ENCODE measurements around the gene PI4K2B. TPM values are rescaled to one million over a fixed set of nuclear protein-coding genes. Genes with fewer than 3 reads are reported as not detected.
"Not testable (repeated sequence)": the region's sequence is repeated elsewhere in the genome, so short reads cannot be mapped to it uniquely, and the experiment has no call there.

PI4K2B gene
- total RNA-seq, 1 donor from 2014 or later: 10.3 TPM

DNA sequence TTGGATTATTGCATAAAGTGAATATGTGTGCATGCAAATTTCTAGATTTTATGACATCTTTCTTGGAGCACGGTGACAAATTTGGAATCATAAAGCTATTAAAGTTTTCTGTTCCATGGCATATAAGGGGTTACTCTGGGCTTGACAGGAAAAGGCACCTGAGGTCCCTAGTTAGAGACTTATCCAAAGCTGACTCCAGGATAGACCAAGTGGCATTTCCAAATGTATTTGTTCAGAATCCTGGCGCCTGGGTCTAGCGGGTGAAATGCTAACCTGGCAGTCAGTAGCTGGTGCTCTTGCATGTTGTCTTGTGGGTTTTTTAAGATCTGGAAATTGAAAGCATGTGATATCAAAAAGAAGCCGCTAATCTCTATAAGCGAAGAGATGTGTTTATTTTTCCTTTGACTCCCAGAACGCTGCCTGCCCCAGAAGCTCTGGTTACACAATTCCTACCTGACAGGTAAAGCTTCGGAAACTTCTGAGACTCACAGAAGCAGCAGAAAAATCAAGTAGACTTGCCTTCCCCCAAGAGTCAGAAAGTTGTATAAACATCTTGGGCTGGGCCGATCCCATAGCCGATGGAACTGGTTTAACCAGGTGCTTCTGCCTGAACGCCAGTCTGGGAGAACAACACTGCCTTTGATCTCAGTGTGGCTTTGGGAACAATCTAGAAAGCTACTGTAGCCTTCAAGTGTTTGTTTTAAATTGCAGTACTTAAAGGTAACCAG, 65.8 kb downstream of the PI4K2B start:
- no peak for ATAC-seq

DNA sequence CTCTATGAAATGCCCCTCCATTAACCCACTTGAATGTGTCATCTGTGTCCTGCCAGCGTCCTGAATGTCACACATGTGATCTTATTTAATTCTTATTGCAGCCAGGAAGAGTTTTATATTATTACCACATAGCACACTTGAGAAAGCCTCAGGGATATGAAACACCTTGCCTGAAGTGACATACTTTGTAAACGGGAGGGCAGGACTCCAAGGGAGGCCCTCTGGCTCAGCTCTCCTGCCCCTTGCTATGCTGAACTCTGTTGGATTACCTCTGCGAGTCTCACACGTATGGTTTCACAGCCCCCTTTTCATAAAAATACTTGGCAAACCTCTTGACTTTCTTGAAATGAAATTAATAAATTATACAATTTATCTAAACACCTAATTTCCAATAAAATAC, 67.6 kb downstream of the PI4K2B start:
- intact Hi-C loops (cut with DNase I): no loop called here
- DNase-seq (ENCODE audit: low spot score): no peak
- no peak for ATAC-seq

More for the DNA sequence above, 65.8 kb downstream of the PI4K2B start:
- intact Hi-C loops (cut with DNase I): no loop called here
- no peak for DNase-seq (ENCODE audit: low spot score)

DNA sequence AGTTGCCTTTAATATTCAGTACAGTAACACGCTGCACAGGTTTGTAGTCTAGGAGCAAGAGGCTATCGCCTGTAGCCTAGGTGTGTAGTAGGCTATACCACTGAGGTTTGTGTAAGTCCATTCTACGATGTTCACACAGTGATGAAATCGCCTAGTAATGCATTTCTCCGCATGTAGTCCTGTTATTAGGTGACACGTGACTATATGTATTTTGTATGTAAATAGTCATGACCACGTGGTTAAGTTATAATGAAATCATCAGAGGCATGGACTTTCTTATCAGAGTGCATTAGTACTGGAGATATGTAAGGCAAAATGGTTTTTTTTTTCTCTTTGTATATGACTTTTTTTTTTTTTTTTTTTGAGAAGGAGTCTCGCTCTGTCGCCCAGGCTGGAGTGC, 68.8 kb downstream of the PI4K2B start:
- ATAC-seq (no peak), DNase-seq (ENCODE audit: low spot score) (no peak)
- intact Hi-C loops (cut with DNase I): no loop called here

DNA sequence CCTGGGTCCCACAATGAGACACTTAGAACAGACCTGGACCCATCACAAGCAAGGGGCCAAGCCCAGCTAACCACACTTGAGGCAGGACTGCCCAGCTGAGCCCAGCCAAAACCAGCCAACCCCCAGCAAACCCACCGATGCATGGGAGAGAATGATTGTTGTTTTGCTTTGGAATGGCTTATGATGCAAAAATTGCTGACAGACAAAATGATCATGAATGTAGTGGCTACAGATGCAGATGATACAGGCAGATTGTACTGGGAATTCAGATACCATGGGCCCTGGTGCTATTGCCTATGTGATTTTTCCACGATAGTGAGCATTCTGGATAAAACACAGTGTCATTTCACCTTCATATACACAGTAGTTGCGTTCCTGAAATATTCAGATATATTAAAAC, 69.7 kb downstream of the PI4K2B start:
- intact Hi-C loops (cut with DNase I): no loop called here
- ATAC-seq (no peak), DNase-seq (ENCODE audit: low spot score) (no peak)

DNA sequence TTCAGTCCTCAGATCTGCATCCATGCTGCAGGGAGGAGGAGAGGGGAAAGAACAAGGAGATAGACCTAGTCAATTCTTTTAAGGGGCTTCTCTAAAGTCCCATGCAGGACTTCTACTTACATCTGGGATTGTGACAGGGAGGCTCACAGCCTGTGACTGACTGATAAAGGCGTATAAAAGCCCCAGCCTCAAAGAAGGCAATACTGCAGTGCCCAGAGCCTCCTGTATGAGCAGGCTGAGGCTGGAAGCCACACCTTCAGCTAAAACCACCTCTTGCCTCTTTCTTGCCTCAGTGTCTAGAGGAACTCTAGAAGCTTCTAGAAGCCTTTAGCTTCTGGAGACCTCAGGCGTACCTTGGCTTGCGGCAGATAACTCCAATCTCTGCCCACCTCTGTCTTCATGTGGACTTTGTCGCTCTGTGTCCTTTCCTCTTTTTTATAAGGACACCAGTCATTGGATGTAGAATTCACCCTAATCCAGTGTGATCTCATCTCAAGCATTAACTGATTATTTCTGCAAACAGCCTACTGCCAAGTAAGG, 72.8 kb downstream of the PI4K2B start:
- intact Hi-C loops (cut with DNase I): no loop called here
- DNase-seq (ENCODE audit: low spot score) (no peak), ATAC-seq (no peak)

DNA sequence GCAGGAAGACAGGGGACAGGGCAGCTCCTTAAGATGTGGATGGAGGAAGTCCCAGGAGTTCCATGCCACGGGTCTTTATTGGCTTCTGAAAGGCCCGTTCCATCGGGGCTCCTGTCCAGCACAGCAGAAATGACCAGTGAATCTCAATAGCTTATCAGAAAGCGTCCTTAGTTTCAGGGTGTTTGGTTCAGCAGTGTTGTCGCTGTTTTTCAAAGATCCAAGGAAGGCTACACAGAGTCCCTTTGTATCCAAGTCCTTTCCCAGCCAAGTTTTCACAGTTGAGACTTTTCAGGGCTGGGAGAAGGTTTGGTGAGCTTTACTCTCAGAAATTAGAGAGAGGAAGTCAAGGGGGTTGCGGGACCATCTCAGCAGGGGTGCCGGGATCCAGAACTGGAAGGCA, 73.8 kb downstream of the PI4K2B start:
- no peak for DNase-seq (ENCODE audit: low spot score)
- ATAC-seq: peak; percentile 10
- intact Hi-C loops (cut with DNase I): no loop called here

DNA sequence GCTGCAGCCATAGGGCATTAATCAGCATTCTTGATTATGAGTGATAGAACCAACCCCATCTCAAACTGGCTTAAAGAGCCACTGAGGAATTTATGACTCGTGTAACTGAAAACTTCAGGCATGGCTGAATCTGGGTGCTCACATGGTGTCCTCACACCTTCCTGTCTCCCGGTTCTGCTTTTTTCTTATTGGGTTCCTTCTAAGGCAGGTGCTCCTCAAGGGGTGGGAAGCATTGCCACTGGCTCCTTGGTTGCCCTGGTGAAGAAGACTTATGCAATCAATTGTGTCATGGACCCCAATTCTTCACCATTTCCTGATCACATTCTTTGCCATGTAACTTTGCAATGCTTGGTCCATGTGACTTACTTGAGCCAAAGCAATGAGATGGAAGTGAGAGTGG, 74.5 kb downstream of the PI4K2B start:
- intact Hi-C loops (cut with DNase I): no loop called here
- no peak for DNase-seq (ENCODE audit: low spot score)
- no peak for ATAC-seq

DNA sequence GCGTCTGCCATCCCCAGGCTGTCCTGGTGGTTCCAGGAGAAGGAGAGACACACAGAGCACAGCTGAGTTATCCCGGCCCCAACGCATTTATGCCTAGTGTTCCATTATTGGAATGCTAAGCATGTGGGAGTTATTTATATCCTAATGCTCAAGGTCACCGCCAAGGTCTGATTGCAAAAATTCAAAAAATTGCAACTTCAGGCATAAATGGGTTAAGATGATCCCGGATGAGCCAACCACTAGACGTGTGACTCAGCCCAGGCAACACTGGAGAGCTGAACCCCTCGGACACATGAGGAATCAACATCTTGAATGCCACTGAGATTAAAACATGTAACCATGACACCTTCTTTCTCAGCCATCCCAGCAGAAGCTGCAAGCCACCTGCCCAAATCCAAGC, 74.9 kb downstream of the PI4K2B start:
- no peak for ATAC-seq
- intact Hi-C loops (cut with DNase I): no loop called here
- DNase-seq (ENCODE audit: low spot score): no peak

DNA sequence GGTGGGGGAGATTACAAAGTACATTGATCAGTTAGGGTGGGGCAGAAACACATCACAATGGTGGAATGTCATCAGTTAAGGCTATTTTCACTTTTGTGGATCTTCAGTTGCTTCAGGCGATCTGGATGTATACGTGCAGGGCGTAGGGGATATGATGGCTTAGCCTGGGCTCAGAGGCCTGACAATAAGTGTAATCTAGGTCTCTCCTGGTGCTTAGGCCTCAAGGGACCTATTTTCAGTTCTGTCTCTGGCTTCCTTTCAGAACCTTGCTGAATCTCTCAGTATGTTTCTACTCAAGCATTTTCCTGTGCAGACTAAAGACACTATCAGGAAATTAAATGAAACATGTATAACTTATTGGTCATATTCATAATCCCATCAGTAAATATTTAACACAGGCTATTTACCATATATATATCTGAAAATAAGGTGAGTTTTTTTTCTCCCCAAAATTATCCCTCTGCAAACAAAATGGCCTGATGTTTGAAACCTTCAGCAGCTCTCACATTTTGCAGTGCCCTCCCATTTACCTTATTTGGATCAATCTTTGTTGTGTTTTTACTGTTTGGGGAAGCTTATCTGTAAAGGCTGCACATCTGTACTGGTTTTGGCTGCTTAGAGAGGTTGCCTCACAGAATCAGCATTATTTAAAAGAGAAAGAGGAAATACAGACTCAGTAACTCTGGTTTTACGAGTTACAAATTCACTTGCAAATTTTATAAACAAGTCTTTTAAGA, 76.4 kb downstream of the PI4K2B start:
- DNase-seq (ENCODE audit: low spot score) (no peak), ATAC-seq (no peak)
- intact Hi-C loops (cut with DNase I): no loop called here

DNA sequence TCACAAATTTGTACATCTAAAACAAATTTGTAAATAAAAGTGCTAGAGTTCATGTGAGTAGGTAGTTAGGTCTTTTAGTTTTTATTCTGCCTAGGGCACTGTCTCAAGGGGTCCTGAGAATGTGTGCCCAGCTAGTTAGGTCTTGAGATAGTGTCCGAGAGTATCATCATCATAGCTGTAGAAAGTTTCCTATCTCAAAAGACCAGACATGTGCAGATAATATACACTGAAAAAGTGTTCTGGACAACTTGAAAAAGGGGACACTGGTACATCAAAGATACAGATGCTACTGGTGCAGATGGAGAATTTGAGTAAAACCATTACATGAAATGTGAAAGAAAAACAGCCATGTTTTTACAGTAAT, 77.0 kb downstream of the PI4K2B start:
- DNase-seq (ENCODE audit: low spot score) (no peak), ATAC-seq (no peak)
- intact Hi-C loops (cut with DNase I): no loop called here

DNA sequence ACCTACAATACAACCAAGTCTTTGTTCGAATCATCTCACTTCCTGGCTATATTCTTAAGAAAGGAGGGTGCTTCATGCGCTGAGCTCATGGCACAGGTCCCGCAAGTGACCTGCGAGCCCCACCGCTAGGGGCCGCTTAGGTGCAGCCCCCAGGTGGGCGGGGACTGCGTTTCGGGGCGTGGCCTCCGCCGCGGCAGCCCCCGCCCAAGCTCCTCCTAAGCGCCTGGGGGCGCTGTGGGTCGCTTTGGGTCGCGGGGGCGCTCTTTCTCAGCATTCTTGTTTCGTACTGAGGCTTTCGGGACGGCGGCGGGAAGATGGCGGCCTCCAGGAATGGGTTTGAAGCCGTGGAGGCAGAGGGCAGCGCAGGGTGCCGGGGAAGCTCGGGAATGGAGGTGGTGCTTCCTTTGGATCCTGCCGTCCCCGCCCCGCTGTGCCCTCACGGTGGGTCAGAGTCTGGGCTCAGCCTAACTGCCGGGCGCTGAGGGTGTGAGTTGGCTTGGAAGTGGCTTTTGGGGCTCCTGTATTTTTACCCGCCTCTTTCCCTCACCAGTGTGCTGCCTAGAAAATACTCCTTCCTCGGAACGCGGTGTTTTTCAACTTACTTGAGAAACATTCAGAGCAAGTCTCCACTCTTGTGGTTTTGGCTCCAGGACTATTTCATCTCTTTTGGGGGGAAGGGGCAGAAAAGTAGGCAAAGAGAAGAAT, 78.8 kb downstream of the PI4K2B start, which contains the start of gene ZCCHC4:
Gene ZCCHC4 (plus strand): TSS at position 279 of the 705 bp plus-strand sequence. CDS start 36 bp downstream, at position 315.
- ATAC-seq (peak; percentile 98), DNase-seq (ENCODE audit: low spot score) (peak; percentile 95)
- intact Hi-C loops (cut with DNase I): no loop called here

DNA sequence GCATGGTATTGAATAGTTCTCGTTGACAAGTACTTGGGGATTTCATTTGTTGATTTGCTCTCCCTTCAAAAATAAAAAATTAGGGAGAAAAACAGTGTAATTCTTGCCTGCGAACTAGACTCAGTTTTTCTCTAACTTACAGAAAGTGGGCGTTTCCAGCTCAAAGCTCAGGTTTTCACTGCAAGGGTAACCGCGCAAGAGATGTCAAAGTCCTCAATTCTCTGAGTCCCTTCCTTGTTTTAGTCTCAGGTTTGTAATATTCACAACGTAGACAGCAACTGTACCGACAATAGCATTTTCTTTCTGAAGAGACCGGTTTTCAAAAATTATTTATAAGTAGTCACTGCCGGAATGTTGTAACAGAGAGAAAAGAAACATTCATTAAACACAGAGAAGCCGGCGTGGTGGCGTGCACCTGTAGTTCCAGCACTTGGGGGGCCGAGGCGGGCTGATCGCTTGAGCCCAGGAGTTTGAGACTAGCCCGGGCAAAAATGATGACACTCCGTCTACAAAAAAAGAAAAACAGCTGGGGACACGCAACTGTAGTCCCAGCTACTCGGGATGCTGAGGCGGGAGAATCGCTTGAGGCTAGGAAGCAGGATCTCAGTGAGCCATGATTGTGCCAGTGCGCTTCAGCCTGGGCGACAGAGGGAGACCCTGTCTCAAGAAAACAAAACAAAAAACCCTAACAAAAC, 79.5 kb downstream of the PI4K2B start:
- DNase-seq (ENCODE audit: low spot score) (no peak), ATAC-seq (no peak)
- intact Hi-C loops (cut with DNase I): no loop called here

DNA sequence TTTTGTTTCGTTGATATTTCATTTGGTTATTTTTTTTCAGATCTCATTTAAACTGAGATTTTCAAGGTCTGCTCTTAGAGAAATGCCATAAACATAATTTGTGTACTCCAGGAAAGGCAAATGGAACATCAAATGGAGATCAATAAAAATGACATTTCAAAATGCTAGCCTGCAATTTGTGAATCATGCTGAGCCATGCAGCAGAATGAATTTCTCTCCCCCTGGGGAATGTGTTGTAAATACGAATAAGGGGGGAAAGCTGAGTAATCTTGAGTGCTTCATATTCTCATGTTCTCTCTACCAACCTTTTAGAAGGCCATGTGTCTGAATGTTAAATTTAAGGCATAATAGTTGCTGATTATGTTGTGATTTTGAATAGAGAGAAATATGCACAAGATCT, 86.5 kb downstream of the PI4K2B start:
- no peak for DNase-seq (ENCODE audit: low spot score)
- intact Hi-C loops (cut with DNase I): no loop called here
- ATAC-seq: no peak

DNA sequence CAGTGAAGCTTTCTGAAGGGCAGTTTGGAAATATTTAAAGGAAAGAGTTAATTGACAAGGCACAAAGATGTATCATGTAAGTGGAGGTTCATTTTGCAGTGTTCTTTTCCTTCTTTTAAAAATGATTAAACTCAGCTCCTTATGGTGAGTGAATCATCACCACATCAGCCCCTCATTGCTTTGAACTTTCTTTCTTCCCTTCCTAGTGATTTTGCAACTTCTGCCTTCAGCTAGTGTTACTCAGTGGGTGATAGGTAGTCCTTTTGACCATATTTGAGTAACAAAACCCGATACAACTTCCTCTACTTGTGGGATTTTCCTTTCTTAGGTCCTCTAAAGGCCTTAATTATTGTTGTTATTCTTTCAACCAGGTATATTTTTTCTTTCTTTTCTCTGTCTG, 86.9 kb downstream of the PI4K2B start:
- intact Hi-C loops (cut with DNase I): no loop called here
- DNase-seq (ENCODE audit: low spot score) (no peak), ATAC-seq (no peak)

DNA sequence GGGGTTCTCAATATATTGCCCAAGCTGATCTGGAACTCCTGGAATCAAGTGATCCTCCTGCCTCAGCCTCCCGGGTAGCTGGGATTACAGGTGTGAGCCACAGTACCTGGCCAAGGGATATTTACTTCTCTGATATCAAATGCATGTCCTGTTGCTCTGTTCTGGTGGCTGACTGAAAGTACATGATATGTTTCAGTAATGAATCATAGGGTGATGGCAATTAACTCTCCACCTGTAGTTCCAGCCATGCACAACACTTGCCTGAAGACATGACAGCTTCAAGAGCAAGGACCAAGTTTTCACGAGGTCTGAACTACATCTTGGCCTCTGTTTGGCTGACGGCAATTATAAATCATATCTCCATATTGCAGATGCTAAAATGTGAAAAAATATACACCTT, 87.9 kb downstream of the PI4K2B start:
- intact Hi-C loops (cut with DNase I): no loop called here
- DNase-seq (ENCODE audit: low spot score) (no peak), ATAC-seq (no peak)

DNA sequence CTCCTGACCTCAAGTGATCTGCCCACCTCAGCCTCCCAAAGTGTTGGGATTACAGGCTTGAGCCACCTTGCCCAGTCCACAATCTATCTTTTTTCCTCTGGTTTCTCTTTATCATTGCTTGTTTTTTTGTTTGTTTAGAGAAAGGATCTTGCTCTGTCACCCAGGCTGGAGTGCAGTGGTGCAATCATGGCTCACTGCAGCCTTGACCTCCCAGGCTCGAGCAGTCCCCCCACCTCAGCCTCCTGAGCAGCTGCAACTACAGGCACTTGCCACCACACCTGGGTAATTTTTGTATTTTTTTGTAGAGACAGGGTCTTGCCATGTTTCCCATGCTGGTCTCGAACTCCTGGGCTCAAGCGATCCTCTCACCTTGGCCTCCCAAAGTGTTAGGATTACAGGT, 94.6 kb downstream of the PI4K2B start:
- ATAC-seq; DNase-seq (ENCODE audit: low spot score); intact Hi-C loops (cut with DNase I): not testable (repeated sequence)
